Left kidney (tissue), 8 donors: ENCODE results near the gene SPRR3. TPM values are rescaled to one million over a fixed set of nuclear protein-coding genes. Genes with fewer than 3 reads are reported as not detected.

Source experiments
- DNase-seq: peaks from one replicate; pipeline ENCODE4 v3.0.0-alpha.2; 2013
- long read RNA-seq, 8 donors: transcript quantifications; one replicate each; lab custom pipeline, GENCODE V29; 2026
- polyA plus RNA-seq: library from polyadenylated mRNA; unstranded; fragments of 120-200 nt; gene quantifications from one replicate; pipeline ENCODE4 v1.2.1, GENCODE V29; 2013; ENCODE audit not compliant: insufficient read length

SPRR3 gene, protein sequence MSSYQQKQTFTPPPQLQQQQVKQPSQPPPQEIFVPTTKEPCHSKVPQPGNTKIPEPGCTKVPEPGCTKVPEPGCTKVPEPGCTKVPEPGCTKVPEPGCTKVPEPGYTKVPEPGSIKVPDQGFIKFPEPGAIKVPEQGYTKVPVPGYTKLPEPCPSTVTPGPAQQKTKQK
- not detected for polyA plus RNA-seq
- long read RNA-seq, donor 1, result 0 reads
- long read RNA-seq, donor 2, result 0 reads
- long read RNA-seq, donor 3, result 0 reads
- long read RNA-seq, donor 4, result 0 reads
- long read RNA-seq, donor 5, result 0 reads
- long read RNA-seq, donor 6, result 0 reads
- long read RNA-seq, donor 7, partial matches to known transcripts, result 0 of 1 reads
- long read RNA-seq, donor 7, other reads (novel, unspliced or antisense), result 0 of 1 reads
- long read RNA-seq, donor 8, result 0 reads

- no peak for DNase-seq
These were observed at the start of gene SPRR3 for GRCh38 chr1:153001382-153001781. Gene SPRR3 (plus strand): TSS chr1:153001749. CDS start chr1:153003021, 1,272 bp downstream.

- DNase-seq, result no peak
These were observed 47.8 kb upstream of the SPRR3 start for GRCh38 chr1:152953761-152954160.

- no peak for DNase-seq
These were observed 47.1 kb upstream of the SPRR3 start for GRCh38 chr1:152954436-152954835.

GRCh38 chr1:152957561-152957960 lies 44.0 kb upstream of the SPRR3 start:
- DNase-seq, result no peak

DNA sequence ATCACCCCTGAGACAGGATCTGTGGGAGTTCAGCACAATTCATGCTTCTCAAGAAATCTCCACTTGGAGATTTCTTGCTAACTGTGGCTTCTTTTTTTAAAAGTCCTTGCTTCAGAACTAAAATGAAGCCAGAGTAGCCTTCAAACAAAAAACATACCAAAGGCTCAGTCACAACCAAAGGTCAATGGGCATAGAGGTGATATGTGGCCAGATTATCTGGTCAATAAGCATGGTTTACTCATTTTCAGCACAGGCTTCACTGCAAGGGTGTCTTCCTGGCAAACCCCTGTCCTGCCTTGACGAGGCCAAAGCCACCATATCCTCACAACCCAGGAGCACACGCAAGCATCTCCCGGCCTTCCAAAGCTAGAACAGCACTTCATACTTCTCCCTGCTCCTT lies 42.3 kb upstream of the SPRR3 start:
- no peak for DNase-seq

- DNase-seq, result no peak
These were observed 41.6 kb upstream of the SPRR3 start for GRCh38 chr1:152959801-152960451.

GRCh38 chr1:152960452-152961044 lies 41.0 kb upstream of the SPRR3 start:
- DNase-seq, result no peak

DNA sequence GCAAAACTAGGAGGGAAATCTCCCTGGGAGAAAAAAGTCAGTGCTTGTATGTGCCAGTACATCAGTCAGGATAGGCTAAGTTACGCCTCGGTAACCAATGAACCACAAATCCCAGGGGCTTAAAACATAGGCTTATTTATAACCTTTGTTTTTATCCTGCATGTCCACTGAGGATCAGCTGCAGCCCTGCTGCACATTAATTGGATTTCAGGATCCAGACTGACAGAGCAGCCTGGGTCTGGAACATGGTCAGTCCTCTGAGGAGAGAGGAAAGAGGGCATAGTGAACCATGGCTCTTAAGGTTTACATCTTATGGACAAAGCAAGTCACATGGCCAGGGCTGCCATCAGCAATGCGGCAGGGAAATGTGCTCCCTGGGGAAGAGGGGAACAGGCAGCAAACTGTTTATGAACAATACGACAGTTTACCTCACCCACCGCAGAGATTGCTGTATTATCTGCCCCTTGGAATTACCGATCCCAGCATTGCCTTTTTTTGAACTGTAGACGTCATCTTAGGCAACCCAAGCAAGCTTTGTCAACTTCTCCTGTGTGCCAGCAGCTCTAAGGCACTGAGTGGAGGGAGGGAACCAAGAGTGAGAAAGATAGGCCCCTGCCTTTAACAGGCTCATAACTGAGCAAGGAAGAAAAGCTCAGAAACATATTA lies 40.2 kb upstream of the SPRR3 start:
- no peak for DNase-seq

GRCh38 chr1:152962876-152963415 lies 38.6 kb upstream of the SPRR3 start:
- DNase-seq, result no peak

GRCh38 chr1:152964536-152964935 lies 37.0 kb upstream of the SPRR3 start:
- no peak for DNase-seq

- DNase-seq, result no peak
These were observed 35.7 kb upstream of the SPRR3 start for GRCh38 chr1:152965853-152966252.

GRCh38 chr1:152967201-152967600 lies 34.3 kb upstream of the SPRR3 start:
- DNase-seq, result no peak

DNA sequence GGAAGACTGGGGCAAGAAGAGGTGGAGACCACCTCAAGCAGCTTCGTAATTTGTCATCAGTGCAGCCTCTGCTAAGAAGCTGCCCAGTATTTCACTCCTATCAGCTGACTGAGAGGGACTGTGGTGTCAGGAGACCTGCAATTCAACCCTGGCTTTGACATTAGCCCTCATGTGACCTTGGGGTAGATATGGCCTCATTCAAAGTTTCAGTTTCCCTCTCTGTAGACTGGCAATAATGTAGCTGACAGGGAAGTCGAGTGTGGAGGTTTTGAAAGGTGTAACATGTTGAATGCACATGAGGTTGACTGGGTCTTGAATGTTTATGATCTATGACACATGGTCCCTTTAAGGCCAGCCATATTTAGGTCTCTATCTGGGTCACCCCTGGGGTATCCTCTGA lies 33.3 kb upstream of the SPRR3 start:
- no peak for DNase-seq

- no peak for DNase-seq
These were observed 32.5 kb upstream of the SPRR3 start for GRCh38 chr1:152969036-152969435.

- DNase-seq, result no peak
These were observed 31.1 kb upstream of the SPRR3 start, which contains the start of gene SPRR4 for GRCh38 chr1:152970495-152970894. Gene SPRR4 (plus strand): TSS chr1:152970648. CDS start chr1:152971891, 1,243 bp downstream.

DNA sequence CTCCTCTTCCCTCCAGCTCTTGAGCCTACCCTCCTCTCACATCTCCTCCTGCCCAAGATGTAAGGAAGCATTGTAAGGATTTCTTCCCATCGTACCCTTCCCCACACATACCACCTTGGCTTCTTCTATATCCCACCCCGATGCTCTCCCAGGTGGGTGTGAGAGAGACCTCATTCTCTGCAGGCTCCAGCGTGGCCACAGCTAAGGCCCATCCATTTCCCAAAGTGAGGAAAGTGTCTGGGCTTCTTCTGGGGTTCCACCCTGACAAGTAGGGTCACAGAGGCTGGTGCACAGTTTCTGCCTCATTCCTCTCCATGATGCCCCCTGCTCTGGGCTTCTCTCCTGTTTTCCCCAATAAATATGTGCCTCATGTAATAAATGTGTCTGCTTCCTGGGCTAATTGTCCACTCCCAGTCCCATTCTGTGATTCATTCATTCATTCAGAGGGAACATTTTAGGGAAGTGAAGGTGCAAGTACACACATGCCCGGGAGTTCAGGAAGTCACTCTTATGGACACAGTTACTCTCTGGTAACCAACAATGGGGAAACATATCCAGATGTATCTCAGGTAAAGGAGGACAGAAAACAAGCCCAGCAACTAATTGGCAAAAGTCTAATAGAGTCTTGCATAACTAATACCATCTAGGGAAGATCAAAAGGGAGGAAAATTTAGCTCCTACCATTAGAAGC lies 29.2 kb upstream of the SPRR3 start:
- no peak for DNase-seq

GRCh38 chr1:152976688-152977087 lies 24.9 kb upstream of the SPRR3 start:
- no peak for DNase-seq

DNA sequence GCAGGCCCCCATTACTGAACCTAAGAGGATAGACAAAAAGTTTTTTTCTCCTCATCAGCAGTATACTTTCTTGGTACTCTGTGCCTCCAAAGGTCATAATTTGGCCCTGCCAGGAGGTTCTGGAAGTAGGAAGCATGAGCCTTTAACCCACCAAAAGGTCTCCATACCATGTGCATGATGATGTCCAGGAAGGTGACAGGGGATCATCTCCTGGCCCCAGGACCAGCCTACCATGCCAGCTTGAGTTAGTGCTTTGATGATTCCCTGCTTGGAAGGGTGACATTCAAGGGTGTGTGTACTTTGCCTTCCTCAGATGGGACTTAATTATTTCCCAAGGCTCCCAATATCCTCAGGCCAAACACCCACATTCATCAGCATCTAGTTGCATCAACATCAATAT lies 23.9 kb upstream of the SPRR3 start:
- no peak for DNase-seq

DNA sequence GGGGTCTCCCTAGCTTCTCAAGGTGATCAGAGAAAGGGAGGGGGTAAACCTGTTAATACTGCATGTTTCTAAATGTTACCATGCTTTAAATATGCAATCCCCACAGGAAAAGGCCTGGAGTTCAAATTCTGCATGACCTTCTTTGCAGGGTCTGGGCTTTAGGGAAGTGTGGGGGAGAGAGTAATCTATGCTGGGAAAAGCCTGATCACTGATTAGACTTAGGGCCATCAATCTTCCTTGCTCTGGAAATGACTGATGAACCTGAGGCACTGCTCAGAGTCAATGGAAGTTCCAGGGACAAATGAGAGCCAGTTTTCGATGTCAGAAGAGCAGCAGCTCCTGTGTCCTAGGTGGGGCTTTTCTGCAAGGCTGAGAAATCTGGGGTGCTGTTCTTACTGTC lies 20.9 kb upstream of the SPRR3 start:
- no peak for DNase-seq

- no peak for DNase-seq
These were observed 20.2 kb upstream of the SPRR3 start for GRCh38 chr1:152981146-152981871.

GRCh38 chr1:152982076-152982475 lies 19.5 kb upstream of the SPRR3 start:
- DNase-seq, result no peak
